ENCODE measurements around the gene MROH7.

DNA sequence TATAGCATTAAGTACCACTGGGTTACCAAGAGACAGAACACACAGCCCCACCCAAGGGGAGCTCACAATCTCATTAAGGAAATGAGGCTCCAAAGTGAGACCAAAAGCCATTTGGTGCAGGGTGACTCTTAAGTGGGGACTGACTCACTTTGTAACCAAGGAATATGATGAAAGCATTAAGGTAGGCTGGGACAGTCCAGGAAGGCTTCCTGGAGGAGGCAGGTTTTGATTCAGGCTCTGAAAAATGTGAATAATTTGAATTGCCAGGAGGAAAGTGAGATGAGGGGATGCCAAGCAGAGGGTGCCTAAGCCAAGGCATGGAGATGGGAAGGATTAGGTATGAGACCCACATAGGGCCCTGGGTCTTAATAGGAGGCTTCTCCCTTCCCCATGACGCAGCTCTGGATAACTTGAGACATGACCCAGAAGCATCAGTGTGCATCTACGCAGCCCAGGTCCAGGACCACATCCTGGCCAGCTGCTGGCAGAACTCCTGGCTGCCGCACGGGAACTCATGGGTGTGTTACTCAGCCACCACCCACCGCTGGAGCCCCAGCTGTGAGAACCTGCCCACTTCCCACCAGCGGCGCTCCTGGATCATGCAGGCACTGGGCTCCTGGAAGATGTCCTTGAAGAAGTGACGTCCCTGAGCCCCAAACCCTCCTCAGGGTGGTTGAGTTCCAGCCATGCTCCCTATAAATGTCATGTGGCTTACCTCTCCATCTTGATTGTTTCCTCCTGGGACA lies 68.1 kb downstream of the MROH7 start:
- TF ChIP-seq, protein P1, sequence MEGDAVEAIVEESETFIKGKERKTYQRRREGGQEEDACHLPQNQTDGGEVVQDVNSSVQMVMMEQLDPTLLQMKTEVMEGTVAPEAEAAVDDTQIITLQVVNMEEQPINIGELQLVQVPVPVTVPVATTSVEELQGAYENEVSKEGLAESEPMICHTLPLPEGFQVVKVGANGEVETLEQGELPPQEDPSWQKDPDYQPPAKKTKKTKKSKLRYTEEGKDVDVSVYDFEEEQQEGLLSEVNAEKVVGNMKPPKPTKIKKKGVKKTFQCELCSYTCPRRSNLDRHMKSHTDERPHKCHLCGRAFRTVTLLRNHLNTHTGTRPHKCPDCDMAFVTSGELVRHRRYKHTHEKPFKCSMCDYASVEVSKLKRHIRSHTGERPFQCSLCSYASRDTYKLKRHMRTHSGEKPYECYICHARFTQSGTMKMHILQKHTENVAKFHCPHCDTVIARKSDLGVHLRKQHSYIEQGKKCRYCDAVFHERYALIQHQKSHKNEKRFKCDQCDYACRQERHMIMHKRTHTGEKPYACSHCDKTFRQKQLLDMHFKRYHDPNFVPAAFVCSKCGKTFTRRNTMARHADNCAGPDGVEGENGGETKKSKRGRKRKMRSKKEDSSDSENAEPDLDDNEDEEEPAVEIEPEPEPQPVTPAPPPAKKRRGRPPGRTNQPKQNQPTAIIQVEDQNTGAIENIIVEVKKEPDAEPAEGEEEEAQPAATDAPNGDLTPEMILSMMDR (IDR thresholded peaks at IDR 0.05), result no peak
- TF ChIP-seq EZH2 (IDR thresholded peaks at IDR 0.05) (no peak), EZH2phosphoT487 (IDR thresholded peaks at IDR 0.05) (no peak)

All from neural progenitor cell (in vitro differentiated cells).